DND-41 (cell line): ENCODE measurements around the gene RND1.
A peak's percentile ranks its signal among the peaks of the same experiment; 100 is the strongest.

Source experiments
- ATAC-seq: fragments of 200-7000 bp; cut with Tn5 transposase; 3 replicates; pipeline ENCODE4 v1.9.1; 2021; ENCODE audit warnings: low read depth; ENCODE audit not compliant: insufficient read depth
- DNase-seq: peaks from one replicate; pipeline ENCODE4 v3.0.0-alpha.2; 2020
- H2AFZ ChIP-seq: 2 replicates; pipeline ENCODE4 v1.6.0; 2012; ENCODE audit warnings: low read depth, low read length
- H3K27ac ChIP-seq: 2 replicates; pipeline ENCODE4 v1.5.1; 2012; ENCODE audit warnings: low read length, inconsistent platforms
- H3K27me3 ChIP-seq: fragments of 200-600 bp; sonication (generic); 2 replicates; pipeline ENCODE4 v1.6.0; 2012; ENCODE audit warnings: low read length, mild to moderate bottlenecking, inconsistent platforms; ENCODE audit not compliant: insufficient read depth, poor library complexity
- H3K36me3 ChIP-seq: 2 replicates; pipeline ENCODE4 v1.5.1; 2012; ENCODE audit warnings: low read length, inconsistent platforms; ENCODE audit not compliant: insufficient read depth
- H3K4me1 ChIP-seq: 2 replicates; pipeline ENCODE4 v1.5.1; 2012; ENCODE audit warnings: mild to moderate bottlenecking, low read length; ENCODE audit not compliant: insufficient read depth
- H3K4me2 ChIP-seq: 2 replicates; pipeline ENCODE4 v1.6.0; 2012; ENCODE audit warnings: mild to moderate bottlenecking, moderate library complexity, low read length, inconsistent platforms; ENCODE audit not compliant: insufficient read depth
- H3K4me3 ChIP-seq, 2 experiments: fragments of 200-600 bp in 1 of 2; shearing (Covaris generic) in 1 of 2; 2 replicates each; pipeline ENCODE4 v1.5.1; 2012 to 2016; ENCODE audit warnings: inconsistent platforms in 2 of 2, low read length in 2 of 2, mild to moderate bottlenecking in 2 of 2, low read depth in 1 of 2, moderate library complexity in 1 of 2
- H3K79me2 ChIP-seq: 2 replicates; pipeline ENCODE4 v1.6.0; 2012; ENCODE audit warnings: low read length, inconsistent platforms; ENCODE audit not compliant: insufficient read depth
- H3K9ac ChIP-seq: 2 replicates; pipeline ENCODE4 v1.6.0; 2012; ENCODE audit warnings: low read depth, mild to moderate bottlenecking, inconsistent platforms, low read length, moderate library complexity
- H3K9me3 ChIP-seq: 2 replicates; pipeline ENCODE4 v1.5.1; 2012; ENCODE audit warnings: low read length, moderate library complexity, mild to moderate bottlenecking, inconsistent platforms; ENCODE audit not compliant: insufficient read depth, severe bottlenecking
- H4K20me1 ChIP-seq: 2 replicates; pipeline ENCODE4 v1.6.0; 2012; ENCODE audit warnings: low read length; ENCODE audit not compliant: insufficient read depth
- CTCF ChIP-seq: IDR thresholded peaks from 2 replicates; pipeline ENCODE4 v1.5.1; 2012; ENCODE audit warnings: borderline replicate concordance, low read length, moderate library complexity, mild to moderate bottlenecking; ENCODE audit not compliant: poor library complexity, severe bottlenecking; ENCODE audit errors: extremely low read depth
- EZH2 ChIP-seq: IDR thresholded peaks from 3 replicates; pipeline ENCODE4 v1.6.1; 2012; ENCODE audit warnings: borderline replicate concordance, low read depth, mild to moderate bottlenecking, moderate library complexity, low read length, inconsistent platforms; ENCODE audit not compliant: severe bottlenecking

The RND1 gene

GRCh38 chr12:48838048-48838447, 27.6 kb downstream of the RND1 start:
- Histone ChIP-seq H3K27ac (no peak overlapping the region), H3K4me2 (no peak overlapping the region), H3K27me3 (no peaks in the 10 kb centered on the region), H3K9ac (no peak overlapping the region), H4K20me1 (peaks cover 23% of the 10 kb centered on the region), H3K4me3 (no peak overlapping the region), H3K79me2 (no peaks in the 10 kb centered on the region), H3K4me1 (no peaks in the 10 kb centered on the region), H3K36me3 (peaks cover 78% of the 10 kb centered on the region), H2AFZ (no peak overlapping the region), H3K9me3 (no peaks in the 10 kb centered on the region)
- ATAC-seq (no peak), DNase-seq (no peak)
- no peak for TF ChIP-seq EZH2
- no peak for TF ChIP-seq CTCF

GRCh38 chr12:48832321-48833060, 33.2 kb downstream of the RND1 start:
- Histone ChIP-seq H3K4me3 (no peak overlapping the region), H3K4me2 (no peak overlapping the region), H3K36me3 (peaks cover 99% of the 10 kb centered on the region), H3K79me2 (no peaks in the 10 kb centered on the region), H3K27me3 (no peaks in the 10 kb centered on the region), H3K27ac (no peak overlapping the region), H2AFZ (no peak overlapping the region), H3K9ac (no peak overlapping the region), H4K20me1 (peaks cover 60% of the 10 kb centered on the region), H3K9me3 (no peaks in the 10 kb centered on the region), H3K4me1 (no peaks in the 10 kb centered on the region)
- peak; percentile 7 for TF ChIP-seq CTCF
- TF ChIP-seq EZH2: no peak
- ATAC-seq: no peak
- DNase-seq: no peak

GRCh38 chr12:48831257-48831656, 34.4 kb downstream of the RND1 start:
- Histone ChIP-seq H3K27me3 (no peaks in the 10 kb centered on the region), H3K4me1 (no peaks in the 10 kb centered on the region), H3K9me3 (no peaks in the 10 kb centered on the region), H4K20me1 (peaks cover 59% of the 10 kb centered on the region), H3K79me2 (no peaks in the 10 kb centered on the region), H3K36me3 (peaks cover 99% of the 10 kb centered on the region), H3K27ac (no peak overlapping the region), H3K9ac (no peak overlapping the region), H2AFZ (no peak overlapping the region), H3K4me2 (no peak overlapping the region), H3K4me3 (no peak overlapping the region)
- ATAC-seq (no peak), DNase-seq (no peak)
- TF ChIP-seq CTCF (no peak), EZH2 (no peak)
